Calu3 (cell line): ENCODE results near the gene SCN2B. TPM values are rescaled to one million over a fixed set of nuclear protein-coding genes. Genes with fewer than 3 reads are reported as not detected.

Experiments
- BruUV-seq: library from RNA; stranded (reverse); fragments of 400-500 nt; replicated peaks from 2 replicates; lab custom pipeline; 2021; lab: Mats Ljungman, UMichigan
- CTCF ChIA-PET: fragments of 300-600 bp; sonication (Branson Sonifier 250); formaldehyde crosslinking; loops from one replicate; lab custom pipeline; 2022; ENCODE audit warnings: antibody characterized with exemption; lab: Charles Lee
- DNase-seq: peaks from one replicate; pipeline ENCODE4 v3.0.0; 2022
- H3K27ac Mint-ChIP-seq: one replicate; pipeline ENCODE4 v1.8.0; 2022; ENCODE audit warnings: mixed read lengths; ENCODE audit not compliant: unreplicated experiment
- H3K27me3 Mint-ChIP-seq: one replicate; pipeline ENCODE4 v1.8.0; 2022; ENCODE audit warnings: mixed read lengths; ENCODE audit not compliant: unreplicated experiment
- H3K36me3 Mint-ChIP-seq: one replicate; pipeline ENCODE4 v1.8.0; 2022; ENCODE audit warnings: mild to moderate bottlenecking, moderate library complexity, mixed read lengths; ENCODE audit not compliant: insufficient read depth, unreplicated experiment
- H3K4me1 Mint-ChIP-seq: one replicate; pipeline ENCODE4 v1.8.0; 2022; ENCODE audit warnings: mild to moderate bottlenecking, low read depth, mixed read lengths; ENCODE audit not compliant: unreplicated experiment
- H3K4me3 Mint-ChIP-seq: one replicate; pipeline ENCODE4 v1.8.0; 2022; ENCODE audit warnings: mild to moderate bottlenecking, low read depth, moderate library complexity, mixed read lengths; ENCODE audit not compliant: unreplicated experiment
- H3K9me3 Mint-ChIP-seq: one replicate; pipeline ENCODE4 v1.8.0; 2022; ENCODE audit warnings: low read depth, mixed read lengths; ENCODE audit not compliant: unreplicated experiment
- CTCF ChIP-seq: fragments of 200-600 bp; IDR thresholded peaks from one replicate; pipeline ENCODE4 v1.8.0; 2022; ENCODE audit warnings: antibody characterized with exemption; ENCODE audit not compliant: unreplicated experiment
- intact Hi-C: fragments of 100-400 bp; cut with micrococcal nuclease; formaldehyde crosslinking; loops from one replicate; pipeline ENCODE4 v1.10.0; 2022; ENCODE audit not compliant: unreplicated experiment
- total RNA-seq: library from RNA; stranded (reverse); gene quantifications from 2 replicates; pipeline ENCODE4 v1.2.3, GENCODE V29; 2022

SCN2B gene
- total RNA-seq, 1 experiment from 2014 or later, result not detected

GRCh38 chr11:118212131-118212725 lies 35.8 kb upstream of the SCN2B start:
- BruUV-seq, result no TSS peak
- intact Hi-C loops, result no loop called here
- no peak for DNase-seq
- Mint-ChIP-seq H3K4me3 (no peak overlapping the region), H3K27ac (no peak overlapping the region), H3K36me3 (no peaks in the 10 kb centered on the region), H3K27me3 (no peaks in the 10 kb centered on the region), H3K9me3 (no peaks in the 10 kb centered on the region), H3K4me1 (peaks cover 24% of the 10 kb centered on the region)
- CTCF ChIA-PET, result no interaction called here
- no peak for TF ChIP-seq CTCF

GRCh38 chr11:118211006-118211405 lies 34.6 kb upstream of the SCN2B start:
- DNase-seq, result no peak
- Mint-ChIP-seq H3K9me3 (no peaks in the 10 kb centered on the region), H3K27me3 (no peaks in the 10 kb centered on the region), H3K27ac (no peak overlapping the region), H3K4me3 (no peak overlapping the region), H3K4me1 (peaks cover 24% of the 10 kb centered on the region), H3K36me3 (no peaks in the 10 kb centered on the region)
- no peak for TF ChIP-seq CTCF
- CTCF ChIA-PET, result interaction anchor here (0.6 kb wide), 1 partner anchor 139 kb away, joined by 3 read pairs; no protein-coding TSS in a partner anchor
- BruUV-seq, result no TSS peak
- intact Hi-C loops, result no loop called here

GRCh38 chr11:118210323-118210722 lies 33.9 kb upstream of the SCN2B start:
- no peak for TF ChIP-seq CTCF
- BruUV-seq, result no TSS peak
- Mint-ChIP-seq H3K9me3 (no peaks in the 10 kb centered on the region), H3K36me3 (no peaks in the 10 kb centered on the region), H3K27ac (no peak overlapping the region), H3K27me3 (no peaks in the 10 kb centered on the region), H3K4me3 (no peak overlapping the region), H3K4me1 (peaks cover 24% of the 10 kb centered on the region)
- CTCF ChIA-PET, result no interaction called here
- intact Hi-C loops, result no loop called here
- no peak for DNase-seq

- no peaks in the 10 kb centered on the region for H3K36me3 Mint-ChIP-seq
- peaks cover 20% of the 10 kb centered on the region for H3K4me1 Mint-ChIP-seq
- intact Hi-C loops, result no loop called here
- no peak for TF ChIP-seq CTCF
- BruUV-seq, result no TSS peak
- no peak overlapping the region for H3K4me3 Mint-ChIP-seq
- no peak for DNase-seq
- CTCF ChIA-PET, result no interaction called here
- no peaks in the 10 kb centered on the region for H3K9me3 Mint-ChIP-seq
- no peak overlapping the region for H3K27ac Mint-ChIP-seq
- H3K27me3 Mint-ChIP-seq, result no peaks in the 10 kb centered on the region
Observed at GRCh38 chr11:118209033-118209432, 32.6 kb upstream of the SCN2B start.
